Trophoblast cell (in vitro differentiated cells and primary cell): Measurements from ENCODE around the gene GFRA1.

Experiments
- DNase-seq, 2 donors: peaks; one replicate each; pipeline ENCODE4 v3.0.0-alpha.2; 2016
- H2AFZ ChIP-seq: 2 replicates; pipeline ENCODE4 v1.6.1; 2013; ENCODE audit warnings: low read length, moderate library complexity, mild to moderate bottlenecking; ENCODE audit not compliant: insufficient read depth, poor library complexity
- H2AK5ac ChIP-seq: 2 replicates; pipeline ENCODE4 v1.6.1; 2013; ENCODE audit warnings: mild to moderate bottlenecking, low read length
- H2BK120ac ChIP-seq: 2 replicates; pipeline ENCODE4 v1.6.1; 2013; ENCODE audit warnings: low read length, mild to moderate bottlenecking, moderate library complexity; ENCODE audit not compliant: insufficient read depth, poor library complexity
- H2BK12ac ChIP-seq: 2 replicates; pipeline ENCODE4 v1.6.1; 2013; ENCODE audit warnings: mild to moderate bottlenecking, low read length, moderate library complexity
- H2BK5ac ChIP-seq: 2 replicates; pipeline ENCODE4 v1.6.1; 2013; ENCODE audit warnings: low read length, low read depth, moderate library complexity, mild to moderate bottlenecking; ENCODE audit not compliant: poor library complexity
- H3K14ac ChIP-seq: 2 replicates; pipeline ENCODE4 v1.6.1; 2013; ENCODE audit warnings: mild to moderate bottlenecking, low read length
- H3K18ac ChIP-seq: 2 replicates; pipeline ENCODE4 v1.6.1; 2013; ENCODE audit warnings: mild to moderate bottlenecking, low read length
- H3K23ac ChIP-seq: 2 replicates; pipeline ENCODE4 v1.6.1; 2013; ENCODE audit warnings: low read length
- H3K27ac ChIP-seq: 2 replicates; pipeline ENCODE4 v1.5.1; 2013; ENCODE audit warnings: low read depth, mild to moderate bottlenecking, inconsistent platforms, low read length, moderate library complexity
- H3K27me3 ChIP-seq: 2 replicates; pipeline ENCODE4 v1.6.1; 2013; ENCODE audit warnings: inconsistent platforms, mild to moderate bottlenecking, low read length, moderate library complexity; ENCODE audit not compliant: insufficient read depth
- H3K36me3 ChIP-seq, 2 experiments: 1 replicate in 1 of 2; 2 replicates in 1 of 2; pipeline ENCODE4 v1.6.1; 2013; ENCODE audit warnings: low read length in 2 of 2, mild to moderate bottlenecking in 2 of 2, moderate library complexity in 1 of 2; ENCODE audit not compliant: insufficient read depth in 2 of 2, control insufficient read depth in 1 of 2
- H3K4ac ChIP-seq: 2 replicates; pipeline ENCODE4 v1.6.1; 2013; ENCODE audit warnings: low read depth, mild to moderate bottlenecking, low read length, moderate library complexity
- H3K4me1 ChIP-seq, 2 experiments: 1 replicate in 1 of 2; 2 replicates in 1 of 2; pipeline ENCODE4 v1.6.1; 2013; ENCODE audit warnings: low read length in 2 of 2, mild to moderate bottlenecking in 2 of 2, moderate library complexity in 1 of 2; ENCODE audit not compliant: insufficient read depth in 2 of 2, control insufficient read depth in 1 of 2
- H3K4me2 ChIP-seq: 2 replicates; pipeline ENCODE4 v1.6.1; 2013; ENCODE audit warnings: inconsistent platforms, mild to moderate bottlenecking, low read length, moderate library complexity
- H3K4me3 ChIP-seq: 2 replicates; pipeline ENCODE4 v1.5.1; 2013; ENCODE audit warnings: mild to moderate bottlenecking, low read depth, low read length, inconsistent platforms
- H3K79me1 ChIP-seq: one replicate; pipeline ENCODE4 v1.6.1; 2013; ENCODE audit warnings: low read length
- H3K79me2 ChIP-seq: 2 replicates; pipeline ENCODE4 v1.6.1; 2013; ENCODE audit warnings: low read length, mild to moderate bottlenecking; ENCODE audit not compliant: control insufficient read depth, insufficient read depth, poor library complexity
- H3K9ac ChIP-seq: 2 replicates; pipeline ENCODE4 v1.6.1; 2013; ENCODE audit warnings: mild to moderate bottlenecking, low read length
- H3K9me3 ChIP-seq: 2 replicates; pipeline ENCODE4 v1.6.1; 2013; ENCODE audit warnings: low read depth, mild to moderate bottlenecking, control low read depth, inconsistent platforms, low read length; ENCODE audit not compliant: insufficient read depth
- H4K12ac ChIP-seq: 2 replicates; pipeline ENCODE4 v1.6.1; 2013; ENCODE audit warnings: low read depth, mild to moderate bottlenecking, low read length, moderate library complexity
- H4K8ac ChIP-seq: 2 replicates; pipeline ENCODE4 v1.6.1; 2013; ENCODE audit warnings: low read depth, mild to moderate bottlenecking, low read length, moderate library complexity
- H4K91ac ChIP-seq: one replicate; pipeline ENCODE4 v1.6.1; 2013; ENCODE audit warnings: low read depth, mild to moderate bottlenecking, low read length, moderate library complexity
- WGBS: extraction: QIAGEN DNeasy Blood & Tissue Kit; methylation state at CpG from one replicate; pipeline ENCODE4 v1.1.7; 2013; ENCODE audit warnings: missing lambda C conversion rate; ENCODE audit not compliant: insufficient read length, insufficient coverage; ENCODE audit errors: extremely low coverage; 5-methylcytosine and 5-hydroxymethylcytosine counted together

The GFRA1 gene

DNA sequence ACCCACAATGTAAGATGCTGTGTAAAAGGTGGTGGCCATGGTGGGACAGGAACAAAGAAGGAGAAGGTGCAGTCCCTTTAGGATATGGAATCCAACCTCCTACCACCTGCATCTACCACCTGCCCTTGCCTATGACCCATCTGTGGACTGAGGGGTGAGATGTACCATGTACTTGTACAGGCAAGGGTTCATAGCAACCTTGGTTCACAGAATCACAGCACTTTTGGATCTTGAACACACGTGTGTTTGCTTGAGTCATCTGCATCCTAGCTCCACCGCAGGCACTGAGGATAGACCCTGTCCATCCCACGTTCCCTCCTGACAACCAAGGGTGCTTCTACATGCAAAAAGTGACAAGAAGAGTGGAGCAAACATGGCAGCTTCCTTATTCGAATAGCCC, 162.3 kb downstream of the GFRA1 start:
- no peak overlapping the region for H3K23ac ChIP-seq
- H2BK5ac ChIP-seq, result no peak overlapping the region
- no peak overlapping the region for H3K27ac ChIP-seq
- H3K4ac ChIP-seq, result no peak overlapping the region
- H3K18ac ChIP-seq, result no peak overlapping the region
- no peak overlapping the region for H4K12ac ChIP-seq
- H3K14ac ChIP-seq, result no peak overlapping the region
- no peak for DNase-seq
- H3K27me3 ChIP-seq, result no peaks in the 10 kb centered on the region
- no peak overlapping the region for H3K4me2 ChIP-seq
- H3K4me1 ChIP-seq, result no peaks in the 10 kb centered on the region
- H2AFZ ChIP-seq, result no peak overlapping the region
- H2BK12ac ChIP-seq, result no peak overlapping the region
- WGBS, result no CpG with 5 or more reads among the region's 4 CpGs
- no peak overlapping the region for H3K9ac ChIP-seq
- no peaks in the 10 kb centered on the region for H3K36me3 ChIP-seq
- no peaks in the 10 kb centered on the region for H3K79me2 ChIP-seq
- no peak overlapping the region for H2BK120ac ChIP-seq
- no peak overlapping the region for H4K91ac ChIP-seq
- no peak overlapping the region for H3K4me3 ChIP-seq
- no peaks in the 10 kb centered on the region for H3K79me1 ChIP-seq
- H3K9me3 ChIP-seq, result peaks cover 3% of the 10 kb centered on the region
- no peak overlapping the region for H2AK5ac ChIP-seq
- no peak overlapping the region for H4K8ac ChIP-seq

DNA sequence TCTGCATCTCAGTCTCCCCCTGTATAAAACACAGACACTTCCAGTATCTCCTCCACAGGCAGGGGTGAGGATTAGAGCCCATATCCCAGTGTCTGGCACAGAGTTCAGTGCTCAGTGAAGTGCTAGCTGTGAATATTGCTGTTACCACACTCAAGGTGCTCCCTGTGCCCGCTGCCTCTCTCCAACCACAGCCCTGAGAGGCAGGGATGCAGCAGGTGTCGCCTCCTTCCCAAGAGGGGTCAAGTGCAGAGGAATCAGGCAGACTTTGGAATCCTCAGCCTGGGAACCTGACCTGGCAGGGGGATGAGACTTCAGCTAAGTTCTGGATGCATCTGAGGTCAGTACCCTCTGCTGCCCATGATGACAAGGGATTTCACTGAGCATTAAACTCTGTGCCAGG, 163.1 kb downstream of the GFRA1 start:
- Histone ChIP-seq H4K12ac (no peak overlapping the region), H3K9me3 (peaks cover 3% of the 10 kb centered on the region), H3K79me1 (no peaks in the 10 kb centered on the region), H2AK5ac (no peak overlapping the region), H3K23ac (no peak overlapping the region), H4K8ac (no peak overlapping the region), H2BK120ac (no peak overlapping the region), H3K14ac (no peak overlapping the region), H3K9ac (no peak overlapping the region), H3K18ac (no peak overlapping the region), H2BK5ac (no peak overlapping the region), H3K4me2 (no peak overlapping the region), H3K36me3 (no peaks in the 10 kb centered on the region), H3K27me3 (no peaks in the 10 kb centered on the region), H3K4me3 (no peak overlapping the region), H3K79me2 (no peaks in the 10 kb centered on the region), H2AFZ (no peak overlapping the region), H4K91ac (no peak overlapping the region), H2BK12ac (no peak overlapping the region), H3K4me1 (no peaks in the 10 kb centered on the region), H3K4ac (no peak overlapping the region), H3K27ac (no peak overlapping the region)
- no CpG with 5 or more reads among the region's 2 CpGs for WGBS
- no peak for DNase-seq

DNA sequence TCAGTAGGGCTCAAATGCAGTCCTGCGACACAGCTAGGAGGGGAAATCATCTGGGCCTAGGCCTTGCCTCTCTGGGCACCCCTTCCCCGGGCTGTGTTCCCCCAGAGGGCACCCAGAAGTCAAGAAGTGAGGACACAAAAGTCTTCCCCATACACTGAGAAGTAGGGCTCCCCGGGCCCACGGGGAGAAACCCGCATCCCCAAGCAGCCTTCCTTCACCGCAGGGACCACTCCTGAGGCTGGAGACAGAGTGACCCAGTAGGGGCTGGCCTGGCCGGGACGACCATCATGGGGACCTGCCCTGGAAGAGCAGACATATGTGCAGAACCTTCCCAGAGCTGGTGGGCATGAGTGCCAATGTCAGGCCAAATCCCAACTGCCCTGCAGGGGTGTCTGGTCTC, 163.5 kb downstream of the GFRA1 start:
- Histone ChIP-seq H2BK12ac (no peak overlapping the region), H3K27me3 (no peaks in the 10 kb centered on the region)
- WGBS, result no CpG with 5 or more reads among the region's 8 CpGs

DNA sequence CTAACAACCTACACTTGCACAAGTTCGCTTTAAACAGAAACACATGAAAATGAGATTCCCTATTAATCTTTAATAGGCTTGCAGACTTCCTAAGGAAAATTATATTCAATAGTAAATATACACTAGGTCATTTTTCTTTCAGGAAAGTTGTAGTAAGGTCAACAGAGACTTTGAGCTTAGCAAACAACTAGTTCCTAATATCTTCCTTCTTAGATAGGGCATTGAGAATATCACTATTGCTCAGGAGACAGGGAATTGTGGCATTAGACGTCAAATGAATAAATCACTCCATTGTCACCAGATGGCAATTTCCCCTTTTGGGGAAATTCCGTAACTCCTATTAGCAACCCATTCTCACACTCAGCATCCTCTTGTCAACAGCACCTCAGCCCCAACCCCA, 164.9 kb downstream of the GFRA1 start:
- Histone ChIP-seq H3K9me3 (peaks cover 3% of the 10 kb centered on the region), H2BK120ac (no peak overlapping the region), H2BK5ac (no peak overlapping the region), H3K4me1 (peaks cover 0 to 3% of the 10 kb centered on the region in 2 experiments), H3K36me3 (no peaks in the 10 kb centered on the region), H4K12ac (no peak overlapping the region), H3K4me3 (no peak overlapping the region), H3K4ac (no peak overlapping the region), H2AFZ (no peak overlapping the region), H3K4me2 (no peak overlapping the region), H3K27me3 (no peaks in the 10 kb centered on the region), H3K79me1 (no peaks in the 10 kb centered on the region), H2BK12ac (no peak overlapping the region), H3K23ac (no peak overlapping the region), H2AK5ac (no peak overlapping the region), H3K27ac (no peak overlapping the region), H3K18ac (no peak overlapping the region), H4K8ac (no peak overlapping the region), H3K9ac (no peak overlapping the region), H3K14ac (no peak overlapping the region), H4K91ac (no peak overlapping the region), H3K79me2 (no peaks in the 10 kb centered on the region)
- no CpG with 5 or more reads among the region's 3 CpGs for WGBS
- DNase-seq, result no peak

More for the DNA sequence above, 163.5 kb downstream of the GFRA1 start:
- no peak overlapping the region for H2BK5ac ChIP-seq
- H3K18ac ChIP-seq, result no peak overlapping the region
- no peaks in the 10 kb centered on the region for H3K79me1 ChIP-seq
- no peak overlapping the region for H3K27ac ChIP-seq
- no peak overlapping the region for H4K8ac ChIP-seq
- H3K9ac ChIP-seq, result no peak overlapping the region
- no peaks in the 10 kb centered on the region for H3K79me2 ChIP-seq
- no peak overlapping the region for H2AFZ ChIP-seq
- no peak overlapping the region for H3K4ac ChIP-seq
- no peak overlapping the region for H2BK120ac ChIP-seq
- H4K12ac ChIP-seq, result no peak overlapping the region
- no peaks in the 10 kb centered on the region for H3K36me3 ChIP-seq
- H3K23ac ChIP-seq, result no peak overlapping the region
- no peak overlapping the region for H3K4me3 ChIP-seq
- H3K14ac ChIP-seq, result no peak overlapping the region
- H3K4me2 ChIP-seq, result no peak overlapping the region
- no peak overlapping the region for H2AK5ac ChIP-seq
- no peak for DNase-seq
- H4K91ac ChIP-seq, result no peak overlapping the region
- peaks cover 3% of the 10 kb centered on the region for H3K9me3 ChIP-seq
- no peaks in the 10 kb centered on the region for H3K4me1 ChIP-seq
